ENCODE results near the gene DPPA2. TPM values are rescaled to one million over a fixed set of nuclear protein-coding genes. Genes with fewer than 3 reads are reported as not detected.

DPPA2 gene
- total and polyA plus RNA-seq, 11 donors: not detected

- 77 to 85% (median 80%) methylated on average over 2 to 5 of the region's 5 CpGs for WGBS, 4 donors
- intact Hi-C loops (cut with DNase I): no loop called here
- no peak for TF ChIP-seq CTCF (IDR thresholded peaks at IDR 0.05)
- TF ChIP-seq POLR2A (IDR thresholded peaks at IDR 0.05): no peak
- Histone ChIP-seq H3K4me3 (no peak overlapping the region), H3K4me1 (no peaks in the 10 kb centered on the region), H3K9me3 (no peaks in the 10 kb centered on the region), H3K27ac (no peak overlapping the region), H3K27me3 (peaks cover 0 to 7% (median 0%) of the 10 kb centered on the region in 9 donors), H3K36me3 (no peaks in the 10 kb centered on the region)
- no peak for DNase-seq
- no peak for ATAC-seq
Measured at GRCh38 chr3:109325109-109325508, 8.8 kb upstream of the DPPA2 start.

GRCh38 chr3:109313061-109313460 lies 3.3 kb downstream of the DPPA2 start:
- Histone ChIP-seq H3K9me3 (no peaks in the 10 kb centered on the region), H3K36me3 (no peaks in the 10 kb centered on the region), H3K27ac (no peak overlapping the region), H3K4me3 (no peak overlapping the region), H3K27me3 (no peaks in the 10 kb centered on the region), H3K4me1 (no peaks in the 10 kb centered on the region)
- intact Hi-C loops (cut with DNase I): no loop called here
- 68 to 76% (median 71%) methylated on average over 1 of the region's 1 CpG for WGBS, 4 donors
- DNase-seq (no peak), ATAC-seq (no peak)
- no peak for TF ChIP-seq POLR2A (IDR thresholded peaks at IDR 0.05)
- TF ChIP-seq CTCF (IDR thresholded peaks at IDR 0.05): no peak

GRCh38 chr3:109297496-109297895 lies 18.8 kb downstream of the DPPA2 start:
- WGBS, 4 donors: 65 to 75% (median 70%) methylated on average over 2 of the region's 2 CpGs
- TF ChIP-seq CTCF (IDR thresholded peaks at IDR 0.05): no peak
- TF ChIP-seq POLR2A (IDR thresholded peaks at IDR 0.05): no peak
- H3K4me3 ChIP-seq: no peak overlapping the region
- no peaks in the 10 kb centered on the region for H3K4me1 ChIP-seq
- H3K36me3 ChIP-seq: no peaks in the 10 kb centered on the region
- ATAC-seq (no peak), DNase-seq (no peak)
- intact Hi-C loops (cut with DNase I): no loop called here
- H3K27me3 ChIP-seq: no peaks in the 10 kb centered on the region
- H3K27ac ChIP-seq: no peak overlapping the region
- no peaks in the 10 kb centered on the region for H3K9me3 ChIP-seq

- Histone ChIP-seq H3K27ac (no peak overlapping the region), H3K4me1 (no peaks in the 10 kb centered on the region), H3K27me3 (no peaks in the 10 kb centered on the region), H3K9me3 (no peaks in the 10 kb centered on the region), H3K36me3 (no peaks in the 10 kb centered on the region), H3K4me3 (no peak overlapping the region)
- intact Hi-C loops (cut with DNase I): no loop called here
- ATAC-seq: no peak
- TF ChIP-seq POLR2A (IDR thresholded peaks at IDR 0.05) (no peak), CTCF (IDR thresholded peaks at IDR 0.05) (no peak)
- no peak for DNase-seq
Measured at GRCh38 chr3:109284071-109284470, 32.2 kb downstream of the DPPA2 start.
